GM12878 (cell line): ENCODE data around the gene AGBL5. TPM values are rescaled to one million over a fixed set of nuclear protein-coding genes. Genes with fewer than 3 reads are reported as not detected.
"Not testable (repeated sequence)": the region's sequence is repeated elsewhere in the genome, so short reads cannot be mapped to it uniquely, and the experiment has no call there.

Experiments
- ATAC-seq: fragments of 200-7000 bp; cut with Tn5 transposase; 3 replicates; pipeline ENCODE4 v1.9.1; 2020; ENCODE audit warnings: mild to moderate bottlenecking, moderate library complexity
- BruUV-seq: library from RNA; stranded (reverse); fragments of 400-500 nt; replicated peaks from 2 replicates; lab custom pipeline; 2021; lab: Mats Ljungman, UMichigan
- CTCF ChIA-PET: fragments of 300-600 bp; sonication (Branson Sonifier 250); formaldehyde crosslinking; extraction: SDS; loops from one replicate; lab custom pipeline; 2021; ENCODE audit warnings: inconsistent platforms; lab: Yijun Ruan, JAX
- POLR2A ChIA-PET: fragments of 350-600 bp; formaldehyde crosslinking; extraction: SDS; loops from one replicate; lab custom pipeline; 2021; ENCODE audit warnings: inconsistent platforms; lab: Charles Lee
- RAD21 ChIA-PET: fragments of 300-600 bp; sonication (Branson Sonifier 250); formaldehyde crosslinking; loops from one replicate; lab custom pipeline; 2023; ENCODE audit warnings: antibody characterized with exemption; ENCODE audit not compliant: unreplicated experiment; lab: Charles Lee
- SMC1A ChIA-PET: fragments of 300-600 bp; sonication (Branson Sonifier 250); formaldehyde crosslinking; loops from one replicate; lab custom pipeline; 2023; ENCODE audit not compliant: unreplicated experiment, uncharacterized antibody; lab: Charles Lee
- DNase-seq: peaks from one replicate; pipeline ENCODE4 v3.0.0-alpha.2; 2011; ENCODE audit warnings: low read depth, low spot score
- FAIRE-seq: peaks from 3 replicates; lab custom pipeline; 2011; peaks lifted over from hg19 to GRCh38; lab: Jason Lieb, UNC
- H2AFZ ChIP-seq: 2 replicates; pipeline ENCODE4 v1.6.0; 2011; ENCODE audit warnings: low read depth, low read length, control low read depth; ENCODE audit not compliant: control insufficient read depth
- H3K27ac ChIP-seq: 2 replicates; pipeline ENCODE4 v1.5.1; 2011; ENCODE audit warnings: control low read depth; ENCODE audit not compliant: control insufficient read depth, insufficient read depth
- H3K27me3 ChIP-seq, 2 experiments: replicated peaks in 1 of 2; 2 replicates each; pipeline versions ENCODE4 v1.6.0 to v1.6.1; 2011; ENCODE audit warnings: low read length in 1 of 2; ENCODE audit not compliant: control insufficient read depth in 2 of 2, insufficient read depth in 2 of 2
- H3K36me3 ChIP-seq, 2 experiments: 2 replicates each; pipeline ENCODE4 v1.5.1; 2011; ENCODE audit warnings: low read length in 1 of 2; ENCODE audit not compliant: control insufficient read depth in 2 of 2, insufficient read depth in 2 of 2
- H3K4me1 ChIP-seq: 2 replicates; pipeline ENCODE4 v1.6.1; 2011; ENCODE audit warnings: mild to moderate bottlenecking, low read length, moderate library complexity, mixed read lengths; ENCODE audit not compliant: control insufficient read depth, insufficient read depth
- H3K4me2 ChIP-seq: 2 replicates; pipeline ENCODE4 v1.6.0; 2011; ENCODE audit warnings: control low read depth; ENCODE audit not compliant: control insufficient read depth, insufficient read depth
- H3K4me3 ChIP-seq: fragments of 200-600 bp; sonication (generic); 2 replicates; pipeline ENCODE4 v1.5.1; 2016
- H3K79me2 ChIP-seq: 2 replicates; pipeline ENCODE4 v1.6.0; 2011; ENCODE audit warnings: low read length; ENCODE audit not compliant: control insufficient read depth, insufficient read depth
- H3K9ac ChIP-seq: 2 replicates; pipeline ENCODE4 v1.8.0; 2011; ENCODE audit warnings: low read length, control low read depth, mixed read lengths; ENCODE audit not compliant: control insufficient read depth, insufficient read depth
- H3K9me3 ChIP-seq: replicated peaks from 3 replicates; pipeline ENCODE4 v1.5.1; 2011; ENCODE audit warnings: mild to moderate bottlenecking, low read length; ENCODE audit not compliant: control insufficient read depth, insufficient read depth
- H4K20me1 ChIP-seq: 2 replicates; pipeline ENCODE4 v1.6.0; 2011; ENCODE audit not compliant: control insufficient read depth, insufficient read depth
- BHLHE40 ChIP-seq, 2 experiments: fragments of 450-650 bp in 1 of 2; IDR thresholded peaks; 2 replicates each; pipeline ENCODE4 v1.6.1; 2011 to 2017; ENCODE audit warnings: low read depth in 2 of 2, borderline replicate concordance in 1 of 2, improper control_type of control experiment in 1 of 2, low read length in 1 of 2, mild to moderate bottlenecking in 1 of 2
- ESRRA ChIP-seq: IDR thresholded peaks from 2 replicates; pipeline ENCODE4 v1.6.1; 2012; ENCODE audit warnings: mild to moderate bottlenecking, low read length, improper control_type of control experiment
- NBN ChIP-seq: fragments of 450-650 bp; IDR thresholded peaks from 2 replicates; pipeline ENCODE4 v1.6.1; 2016
- PAX5 ChIP-seq: IDR thresholded peaks from 2 replicates; pipeline ENCODE4 v1.6.1; 2011; ENCODE audit warnings: low read depth, low read length, borderline replicate concordance
- POLR2AphosphoS5 ChIP-seq: IDR thresholded peaks from 2 replicates; pipeline ENCODE4 v1.6.1; 2011; ENCODE audit warnings: mild to moderate bottlenecking, low read length, inconsistent platforms
- RUNX3 ChIP-seq: IDR thresholded peaks from 2 replicates; pipeline ENCODE4 v1.6.1; 2012; ENCODE audit warnings: low read length, inconsistent platforms
- WGBS: methylation state at CpG from one replicate; pipeline ENCODE4 v1.1.6; 2016; ENCODE audit warnings: low lambda C conversion rate; ENCODE audit not compliant: insufficient replicate concordance, insufficient coverage; ENCODE audit errors: missing lambda C conversion rate; 5-methylcytosine and 5-hydroxymethylcytosine counted together
- in situ Hi-C: fragments of 300-500 bp; cut with MboI; formaldehyde crosslinking; loops from 9 replicates; pipeline ENCODE4 v1.14.3; 2018; ENCODE audit warnings: mixed read lengths
- intact Hi-C: fragments of 100-400 bp; cut with micrococcal nuclease; formaldehyde crosslinking; loops from one replicate; pipeline ENCODE4 v1.14.2; 2022; ENCODE audit not compliant: unreplicated experiment
- polyA plus RNA-seq, 11 experiments: library from polyadenylated mRNA; depleted of rRNA in 4 of 11; unstranded in 6 of 11; stranded (reverse) in 5 of 11; fragments of >200 nt; fragmentation: Nextera tagmentation in 4 of 11; fragmentation: Illumina TruSeq in 1 of 11; extraction: Ambion mirVana in 4 of 11; extraction: Trizol in 1 of 11; gene quantifications; 1 replicate in 1 of 11; 2 replicates in 10 of 11; pipeline versions ENCODE4 v1.2.1 to v1.2.3, GENCODE V29; 2011 to 2016; ENCODE audit warnings: inconsistent platforms in 2 of 11, missing spikeins in 2 of 11, low read depth in 1 of 11
- total RNA-seq, 4 experiments: library from RNA; depleted of rRNA in 3 of 4; stranded (reverse); fragments of >200 nt in 3 of 4; fragmentation: Illumina TruSeq in 1 of 4; extraction: Trizol in 1 of 4; gene quantifications; 2 replicates each; pipeline versions ENCODE4 v1.2.1 to v1.2.3, GENCODE V29; 2013 to 2021
- TF ChIP-seq, protein P1 (sequence below): fragments of 450-650 bp; IDR thresholded peaks from 2 replicates; pipeline ENCODE4 v1.6.1; 2017; ENCODE audit warnings: mild to moderate bottlenecking, low read depth, inconsistent platforms; ENCODE audit not compliant: poor library complexity, severe bottlenecking
- TF ChIP-seq, protein P2 (sequence below): IDR thresholded peaks from 2 replicates; pipeline ENCODE4 v1.6.1; 2012; ENCODE audit warnings: mild to moderate bottlenecking, low read depth, low read length

AGBL5 gene
- total and polyA plus RNA-seq, 10 of the 15 experiments (the other 5 are each of a cell fraction or from before 2014, with no cell fraction given): 1.9 to 28.5 (median 19.5) TPM

DNA sequence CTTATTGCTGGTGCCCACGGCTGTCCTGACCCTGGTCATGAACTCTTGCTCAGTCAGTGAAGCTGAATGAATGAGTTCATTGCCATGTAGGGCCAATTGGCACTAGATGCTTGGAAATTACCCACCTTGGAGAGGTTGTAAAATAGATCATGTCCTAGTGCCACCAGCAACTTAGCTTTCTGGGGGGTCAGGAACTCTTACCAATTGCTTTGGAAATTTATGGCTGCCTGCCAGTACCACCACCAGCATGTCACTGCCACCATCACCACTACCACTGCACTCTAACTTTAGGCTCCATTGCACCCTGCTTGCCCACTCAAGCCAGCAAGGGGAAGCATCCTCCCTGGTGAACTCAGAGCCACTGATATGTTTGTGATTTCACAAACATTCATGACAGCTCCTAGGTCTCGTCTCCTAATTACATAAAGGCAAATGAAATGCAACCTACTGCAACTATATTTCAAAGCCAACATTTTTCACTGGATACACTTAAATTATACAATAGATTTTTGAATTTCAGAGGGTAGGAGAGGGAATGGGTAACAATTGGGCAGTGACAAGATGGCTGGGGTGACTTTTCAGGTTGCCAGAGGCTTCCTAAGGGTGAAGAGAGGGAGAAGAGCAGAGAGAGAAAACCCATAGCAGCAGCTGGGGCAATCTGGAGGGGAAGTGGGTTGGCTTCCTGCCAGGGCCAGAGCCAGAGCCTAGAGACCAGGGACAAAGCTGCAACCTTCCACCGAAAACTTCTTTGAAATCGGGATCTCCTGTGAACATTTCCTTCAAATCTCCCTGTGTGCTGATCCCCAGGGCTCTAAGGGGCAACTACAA is 23.5 kb downstream of the AGBL5 start (continued):
- no peak for TF ChIP-seq POLR2AphosphoS5
- TF ChIP-seq, protein P1, sequence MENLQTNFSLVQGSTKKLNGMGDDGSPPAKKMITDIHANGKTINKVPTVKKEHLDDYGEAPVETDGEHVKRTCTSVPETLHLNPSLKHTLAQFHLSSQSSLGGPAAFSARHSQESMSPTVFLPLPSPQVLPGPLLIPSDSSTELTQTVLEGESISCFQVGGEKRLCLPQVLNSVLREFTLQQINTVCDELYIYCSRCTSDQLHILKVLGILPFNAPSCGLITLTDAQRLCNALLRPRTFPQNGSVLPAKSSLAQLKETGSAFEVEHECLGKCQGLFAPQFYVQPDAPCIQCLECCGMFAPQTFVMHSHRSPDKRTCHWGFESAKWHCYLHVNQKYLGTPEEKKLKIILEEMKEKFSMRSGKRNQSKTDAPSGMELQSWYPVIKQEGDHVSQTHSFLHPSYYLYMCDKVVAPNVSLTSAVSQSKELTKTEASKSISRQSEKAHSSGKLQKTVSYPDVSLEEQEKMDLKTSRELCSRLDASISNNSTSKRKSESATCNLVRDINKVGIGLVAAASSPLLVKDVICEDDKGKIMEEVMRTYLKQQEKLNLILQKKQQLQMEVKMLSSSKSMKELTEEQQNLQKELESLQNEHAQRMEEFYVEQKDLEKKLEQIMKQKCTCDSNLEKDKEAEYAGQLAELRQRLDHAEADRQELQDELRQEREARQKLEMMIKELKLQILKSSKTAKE: no peak
- TF ChIP-seq, protein P2, sequence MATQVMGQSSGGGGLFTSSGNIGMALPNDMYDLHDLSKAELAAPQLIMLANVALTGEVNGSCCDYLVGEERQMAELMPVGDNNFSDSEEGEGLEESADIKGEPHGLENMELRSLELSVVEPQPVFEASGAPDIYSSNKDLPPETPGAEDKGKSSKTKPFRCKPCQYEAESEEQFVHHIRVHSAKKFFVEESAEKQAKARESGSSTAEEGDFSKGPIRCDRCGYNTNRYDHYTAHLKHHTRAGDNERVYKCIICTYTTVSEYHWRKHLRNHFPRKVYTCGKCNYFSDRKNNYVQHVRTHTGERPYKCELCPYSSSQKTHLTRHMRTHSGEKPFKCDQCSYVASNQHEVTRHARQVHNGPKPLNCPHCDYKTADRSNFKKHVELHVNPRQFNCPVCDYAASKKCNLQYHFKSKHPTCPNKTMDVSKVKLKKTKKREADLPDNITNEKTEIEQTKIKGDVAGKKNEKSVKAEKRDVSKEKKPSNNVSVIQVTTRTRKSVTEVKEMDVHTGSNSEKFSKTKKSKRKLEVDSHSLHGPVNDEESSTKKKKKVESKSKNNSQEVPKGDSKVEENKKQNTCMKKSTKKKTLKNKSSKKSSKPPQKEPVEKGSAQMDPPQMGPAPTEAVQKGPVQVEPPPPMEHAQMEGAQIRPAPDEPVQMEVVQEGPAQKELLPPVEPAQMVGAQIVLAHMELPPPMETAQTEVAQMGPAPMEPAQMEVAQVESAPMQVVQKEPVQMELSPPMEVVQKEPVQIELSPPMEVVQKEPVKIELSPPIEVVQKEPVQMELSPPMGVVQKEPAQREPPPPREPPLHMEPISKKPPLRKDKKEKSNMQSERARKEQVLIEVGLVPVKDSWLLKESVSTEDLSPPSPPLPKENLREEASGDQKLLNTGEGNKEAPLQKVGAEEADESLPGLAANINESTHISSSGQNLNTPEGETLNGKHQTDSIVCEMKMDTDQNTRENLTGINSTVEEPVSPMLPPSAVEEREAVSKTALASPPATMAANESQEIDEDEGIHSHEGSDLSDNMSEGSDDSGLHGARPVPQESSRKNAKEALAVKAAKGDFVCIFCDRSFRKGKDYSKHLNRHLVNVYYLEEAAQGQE: no peak
- TF ChIP-seq ESRRA: no peak

DNA sequence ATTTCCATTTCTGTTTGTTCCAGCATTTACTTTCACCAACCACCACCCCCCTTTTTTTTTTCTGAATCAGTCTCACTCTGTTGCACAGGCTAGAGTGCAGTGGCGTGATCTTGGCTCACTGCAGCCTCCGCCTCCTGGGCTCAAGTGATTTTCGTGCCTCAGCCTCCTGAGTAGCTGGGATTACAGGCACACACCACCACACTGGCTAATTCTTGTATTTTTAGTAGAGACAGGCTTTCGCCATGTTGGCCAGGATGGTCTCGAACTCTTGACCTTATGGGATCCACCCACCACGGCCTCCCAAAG is 24.1 kb downstream of the AGBL5 start:
- FAIRE-seq, intact Hi-C loops, H3K79me2 ChIP-seq, ATAC-seq, DNase-seq, H4K20me1 ChIP-seq, H3K36me3 ChIP-seq, H3K9ac ChIP-seq, H3K9me3 ChIP-seq, in situ Hi-C loops, H3K27me3 ChIP-seq, BruUV-seq, SMC1A ChIA-PET: not testable (repeated sequence)
- Histone ChIP-seq H2AFZ (peak overlapping the region; percentile 31; the same call in 1 of the 2 replicates), H3K4me3 (peak overlapping the region; percentile 31), H3K27ac (peak overlapping the region; percentile 74), H3K4me1 (peaks cover 35% of the 10 kb centered on the region), H3K4me2 (peak overlapping the region; percentile 61)
- CTCF ChIA-PET: interaction anchor here (1.0 to 2.4 kb wide), 3 partner anchors 8 to 24 kb away, joined by 4 to 12 read pairs (median 8); partner anchors contain the start of genes AGBL5 and KHK
- RAD21 ChIA-PET: interaction anchor here (0.7 kb wide), 2 partner anchors 11 to 24 kb away, joined by 3 to 4 read pairs; partner anchors contain the start of gene AGBL5
- POLR2A ChIA-PET: interaction anchor here (12.2 kb wide), 1 partner anchor 22 kb away, joined by 139 read pairs; the partner anchor contains the start of gene AGBL5
- WGBS: 47% methylated on average over 6 of the region's 6 CpGs
- TF ChIP-seq BHLHE40 (IDR thresholded peaks at IDR 0.05; ENCODE audit: borderline replicate concordance in 1 of 2, low read depth in 2 of 2, low read length in 1 of 2) (0 out of 4 replicates have a peak, but pooled peaks of 1 of the 2 experiments have one; percentile 11), NBN (peak; percentile 21; the same call in 1 of the 2 replicates), RUNX3 (0 out of 2 replicates have a peak, but pooled peaks have one; percentile 8), PAX5 (peak; percentile 57; the same call in 1 of the 2 replicates)
